GM12891 (cell line): ENCODE measurements around the gene MAEA.

ENCODE experiments used
- DNase-seq: peaks from one replicate; pipeline ENCODE4 v3.0.0; 2011; ENCODE audit warnings: low spot score; ENCODE audit not compliant: insufficient read length
- FAIRE-seq: peaks from 2 replicates; lab custom pipeline; 2011; peaks lifted over from hg19 to GRCh38; lab: Jason Lieb, UNC
- PAX5 ChIP-seq: IDR thresholded peaks from 2 replicates; pipeline ENCODE4 v1.6.1; 2011; ENCODE audit warnings: low read length, moderate library complexity, mild to moderate bottlenecking; ENCODE audit not compliant: insufficient read depth, severe bottlenecking
- POLR2A ChIP-seq: IDR thresholded peaks from 2 replicates; pipeline ENCODE4 v1.6.1; 2011; ENCODE audit warnings: low read depth, low read length, control low read depth
- POLR2AphosphoS5 ChIP-seq: IDR thresholded peaks from 2 replicates; pipeline ENCODE4 v1.6.1; 2011; ENCODE audit warnings: low read depth, low read length, control low read depth
- POU2F2 ChIP-seq: IDR thresholded peaks from 2 replicates; pipeline ENCODE4 v1.6.1; 2011; ENCODE audit warnings: low read depth, mild to moderate bottlenecking, control low read depth, low read length, moderate library complexity
- SPI1 ChIP-seq: IDR thresholded peaks from 2 replicates; pipeline ENCODE4 v1.6.1; 2011; ENCODE audit warnings: low read depth, low read length, control low read depth
- TAF1 ChIP-seq: IDR thresholded peaks from 2 replicates; pipeline ENCODE4 v1.6.1; 2011; ENCODE audit warnings: low read depth, low read length, control low read depth

The MAEA gene

DNA sequence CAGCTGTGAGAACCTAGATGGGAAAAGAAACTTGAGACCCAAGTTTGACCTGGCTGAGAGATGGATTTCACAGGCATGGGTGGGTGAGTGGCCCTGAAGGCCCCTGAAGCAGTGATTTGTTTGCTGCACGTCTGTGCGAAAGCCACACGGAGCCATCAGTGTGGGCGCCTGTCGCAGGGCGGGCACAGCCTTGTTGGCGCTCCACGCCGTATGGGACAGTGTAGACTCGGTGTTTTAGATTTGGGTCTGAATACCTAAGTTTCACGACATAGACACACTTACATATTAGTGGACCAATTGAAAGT, 35.4 kb downstream of the MAEA start:
- TF ChIP-seq PAX5, result no peak
- no peak for TF ChIP-seq TAF1
- TF ChIP-seq SPI1, result no peak
- no peak for TF ChIP-seq POLR2AphosphoS5
- no peak for TF ChIP-seq POU2F2
- no peak for TF ChIP-seq POLR2A
- no peak for DNase-seq
- no peak for FAIRE-seq

DNA sequence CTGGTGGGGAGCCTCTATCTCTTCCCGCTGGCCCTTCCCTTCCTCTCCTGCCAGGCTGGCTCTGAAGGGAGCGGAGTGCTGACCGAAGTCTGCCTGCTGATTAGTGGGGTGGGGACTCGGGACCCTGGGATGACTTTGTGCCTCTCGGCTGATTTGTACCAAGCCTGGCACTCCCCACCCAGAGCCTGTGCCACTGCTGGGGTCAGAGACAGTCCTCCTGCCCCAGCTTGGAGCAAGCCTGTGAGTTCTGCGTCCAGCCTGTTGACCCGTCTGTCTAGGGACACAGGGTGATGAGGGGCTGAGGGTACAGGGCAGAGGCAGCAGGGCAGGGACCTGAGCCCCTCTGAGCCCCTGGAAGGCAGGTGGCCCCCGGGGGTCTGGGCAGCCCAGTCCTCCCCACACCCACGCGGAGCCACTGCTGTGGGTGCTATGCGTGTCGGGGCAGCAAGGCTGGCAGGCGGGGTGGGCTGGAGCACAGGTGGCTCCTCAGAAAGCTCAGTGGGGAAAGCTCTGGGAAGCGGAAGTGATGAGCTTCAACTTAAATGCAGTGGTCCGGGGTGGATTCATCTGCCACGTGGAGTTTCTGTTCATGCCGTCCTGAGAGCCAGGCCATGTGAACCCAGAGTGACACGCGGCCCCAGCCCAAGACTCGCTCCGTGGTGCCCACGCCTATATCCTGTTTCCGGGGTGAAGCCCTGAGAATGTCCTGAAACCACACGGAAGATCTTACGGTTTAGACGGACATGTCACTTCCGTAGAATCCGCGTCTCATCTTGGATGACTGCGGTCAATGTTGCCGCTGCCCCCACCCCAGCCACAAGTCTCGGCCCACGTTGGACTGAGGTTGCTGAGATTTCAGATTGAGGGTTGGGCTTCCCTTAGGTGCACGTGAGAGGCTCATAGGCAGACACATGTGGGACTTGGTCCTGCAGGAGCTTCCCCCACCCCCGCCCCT, 36.3 kb downstream of the MAEA start:
- DNase-seq, result no peak
- TF ChIP-seq SPI1 (no peak), POLR2AphosphoS5 (no peak), TAF1 (no peak), POLR2A (no peak), POU2F2 (no peak)
- no peak for FAIRE-seq

DNA sequence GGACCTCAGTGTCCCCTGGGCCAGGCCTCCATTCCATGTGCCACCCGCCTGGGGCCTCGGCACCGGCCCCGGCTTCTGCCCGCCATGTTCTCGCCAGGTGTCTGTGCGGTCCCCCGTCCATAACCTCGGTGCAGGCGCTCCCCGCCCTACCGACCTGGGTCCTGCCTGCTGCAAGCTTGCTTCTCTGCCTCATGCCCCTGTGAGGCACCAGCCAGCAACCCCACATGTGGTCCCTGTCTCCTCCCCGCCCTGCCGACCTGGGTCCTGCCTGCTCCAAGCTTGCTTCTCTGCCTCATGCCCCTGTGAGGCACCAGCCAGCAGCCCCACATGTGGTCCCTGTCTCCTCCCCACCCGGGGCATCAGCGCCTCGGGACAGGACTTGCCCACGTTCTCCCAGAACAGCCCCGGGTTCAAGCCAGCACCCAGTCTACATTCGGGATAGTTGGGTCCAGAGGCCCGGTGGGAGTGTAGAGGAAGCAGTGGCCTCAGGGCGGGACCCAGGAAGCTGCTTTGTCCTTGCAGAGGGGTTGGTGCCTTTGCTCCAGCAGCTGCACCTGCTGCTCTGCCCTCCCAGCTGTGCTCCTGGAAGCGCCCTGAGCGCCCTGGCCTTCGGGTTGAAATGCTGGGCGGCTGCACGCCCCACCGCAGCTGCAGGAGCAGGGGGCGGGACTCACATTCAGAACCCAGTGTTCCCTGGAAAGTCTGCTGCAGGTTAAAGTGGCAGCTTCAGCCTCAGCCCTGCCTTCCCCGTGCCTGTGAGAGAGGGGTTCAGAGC, 37.2 kb downstream of the MAEA start:
- no peak for FAIRE-seq
- DNase-seq, result no peak
- TF ChIP-seq TAF1, result no peak
- no peak for TF ChIP-seq SPI1
- TF ChIP-seq POU2F2, result no peak
- no peak for TF ChIP-seq POLR2AphosphoS5
- no peak for TF ChIP-seq POLR2A
- no peak for TF ChIP-seq PAX5

DNA sequence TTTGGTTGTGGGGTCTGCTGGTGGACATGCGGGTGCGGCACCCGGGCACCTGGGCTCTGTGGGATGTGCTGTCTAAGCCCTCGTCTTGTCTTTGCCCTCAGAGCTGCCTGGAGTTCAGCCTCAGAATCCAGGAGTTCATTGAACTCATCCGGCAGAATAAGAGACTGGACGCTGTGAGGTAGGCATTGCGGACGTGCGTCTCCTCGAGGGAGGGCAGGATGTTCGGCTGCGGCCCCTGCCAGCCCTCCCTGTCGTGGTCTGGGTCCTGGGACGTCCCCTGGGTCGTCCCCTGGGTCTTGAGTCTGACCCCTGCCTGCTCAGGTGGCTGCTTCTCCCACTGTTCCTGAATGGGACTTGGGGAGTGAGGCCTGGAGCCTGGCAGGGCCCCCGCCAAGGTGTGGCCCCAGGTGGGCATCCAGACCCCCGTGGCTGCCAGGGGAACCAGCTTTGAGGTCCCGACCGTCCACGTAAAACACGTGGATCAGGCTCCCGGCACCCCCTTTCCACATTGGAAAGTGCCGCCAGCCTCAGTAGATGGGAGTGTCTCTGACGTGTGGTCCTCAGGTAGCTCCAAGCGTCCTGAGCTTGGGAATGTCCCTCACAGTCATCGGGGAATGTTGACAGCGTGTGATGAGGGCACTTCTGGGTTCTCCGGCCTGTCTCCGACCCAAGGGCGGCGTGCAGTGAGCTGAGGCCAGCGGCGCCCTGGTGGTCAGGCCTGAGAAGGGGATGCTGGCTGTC, 38.0 kb downstream of the MAEA start:
- no peak for DNase-seq
- FAIRE-seq, result no peak
- TF ChIP-seq PAX5 (no peak), POU2F2 (no peak), SPI1 (no peak), TAF1 (no peak), POLR2AphosphoS5 (no peak), POLR2A (no peak)

DNA sequence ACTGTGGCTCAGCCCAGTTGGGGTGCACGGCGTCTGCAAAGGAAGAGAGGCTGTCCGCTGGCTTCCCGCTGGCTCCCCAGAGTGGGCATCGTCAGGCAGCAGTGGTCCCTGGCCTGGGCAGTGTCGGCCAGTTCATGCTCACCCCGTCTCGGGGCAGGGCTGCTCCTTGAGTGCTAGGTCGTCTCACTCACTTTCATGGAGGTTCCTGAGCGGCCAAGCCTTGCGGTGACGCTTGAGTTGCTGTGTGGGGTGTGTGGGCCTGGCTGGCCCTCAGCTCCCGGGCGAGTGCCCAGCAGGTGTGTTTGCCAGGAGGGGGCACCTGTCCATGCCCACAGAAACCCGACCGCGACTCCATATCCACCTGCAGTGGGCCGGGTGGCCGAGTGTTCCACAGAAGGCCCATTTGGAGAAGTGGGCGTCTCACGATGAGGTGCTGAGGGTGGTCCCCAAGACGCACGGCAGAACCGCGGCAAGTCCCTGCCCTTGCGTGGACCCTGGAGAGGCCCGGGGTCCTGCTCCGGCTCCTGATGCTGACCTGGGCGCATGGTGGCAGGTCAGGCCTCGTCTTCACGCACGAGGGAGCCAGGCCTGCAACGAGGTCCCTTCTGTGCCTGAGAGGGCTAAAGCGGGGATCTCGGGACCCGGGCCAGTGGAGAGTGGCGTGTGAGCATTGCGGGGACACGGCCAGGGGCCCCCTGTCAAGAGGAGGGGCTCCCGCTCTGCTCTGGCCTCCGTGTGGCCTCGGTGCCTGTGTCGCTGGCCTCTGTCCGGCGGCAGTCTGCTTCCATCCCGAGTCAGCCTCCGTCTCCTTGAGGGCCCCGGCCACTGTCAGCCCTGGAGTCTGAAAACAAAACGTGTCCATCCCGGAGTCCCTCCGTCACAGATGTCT, 38.8 kb downstream of the MAEA start:
- TF ChIP-seq POU2F2, result no peak
- no peak for TF ChIP-seq TAF1
- no peak for TF ChIP-seq POLR2A
- TF ChIP-seq POLR2AphosphoS5, result no peak
- TF ChIP-seq SPI1, result no peak
- no peak for TF ChIP-seq PAX5
- no peak for FAIRE-seq
- DNase-seq, result no peak

DNA sequence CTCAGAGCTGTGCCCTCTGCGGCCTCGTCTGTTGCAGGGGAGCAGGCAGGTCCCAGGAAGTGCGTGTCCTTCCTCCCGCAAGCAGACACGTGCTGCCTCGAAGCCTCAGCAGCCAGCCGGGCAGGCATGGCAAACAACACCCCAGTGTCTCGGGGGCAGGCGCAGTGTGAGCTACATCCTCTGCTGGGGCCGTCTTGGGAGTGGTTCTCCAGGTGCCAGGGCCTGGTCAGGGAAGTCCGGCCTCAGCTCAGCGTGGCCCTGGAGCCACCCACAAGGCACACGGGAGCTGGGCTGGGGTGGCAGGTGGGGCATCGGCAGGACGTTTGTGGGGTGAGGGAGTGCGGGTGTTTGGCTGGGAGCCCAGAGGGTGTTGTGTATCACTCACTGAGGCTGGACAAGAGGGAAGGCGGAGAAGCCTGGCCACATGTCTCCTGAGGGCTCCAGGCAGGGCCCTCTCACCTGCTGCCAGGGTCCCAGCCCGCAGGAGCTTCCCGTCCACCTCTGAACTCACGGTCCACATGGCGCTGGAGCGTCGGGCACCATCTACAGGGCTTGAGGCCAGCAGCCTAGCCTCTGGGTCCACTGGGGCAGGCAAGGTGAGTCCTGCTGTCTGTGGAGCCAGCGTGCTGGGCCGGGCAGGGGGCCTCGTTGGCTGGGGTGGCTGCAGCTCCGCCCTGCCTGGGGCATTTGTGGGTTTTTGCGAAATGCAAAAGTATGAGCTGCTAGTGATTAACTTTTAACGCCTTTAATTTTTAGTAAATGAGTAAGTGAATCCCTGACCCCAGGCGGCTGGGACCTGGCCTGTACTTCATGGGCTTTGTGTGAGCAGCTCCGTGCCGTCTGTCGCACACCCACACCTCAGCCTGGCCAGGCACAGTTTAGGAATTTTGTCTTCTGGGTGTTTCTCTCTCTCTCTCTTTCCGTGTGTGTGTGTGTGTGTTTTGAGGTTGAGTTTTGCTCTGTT, 40.0 kb downstream of the MAEA start:
- FAIRE-seq (no peak), DNase-seq (no peak)
- no peak for TF ChIP-seq SPI1
- no peak for TF ChIP-seq PAX5
- no peak for TF ChIP-seq POU2F2
- TF ChIP-seq POLR2AphosphoS5, result no peak
- TF ChIP-seq POLR2A, result no peak

DNA sequence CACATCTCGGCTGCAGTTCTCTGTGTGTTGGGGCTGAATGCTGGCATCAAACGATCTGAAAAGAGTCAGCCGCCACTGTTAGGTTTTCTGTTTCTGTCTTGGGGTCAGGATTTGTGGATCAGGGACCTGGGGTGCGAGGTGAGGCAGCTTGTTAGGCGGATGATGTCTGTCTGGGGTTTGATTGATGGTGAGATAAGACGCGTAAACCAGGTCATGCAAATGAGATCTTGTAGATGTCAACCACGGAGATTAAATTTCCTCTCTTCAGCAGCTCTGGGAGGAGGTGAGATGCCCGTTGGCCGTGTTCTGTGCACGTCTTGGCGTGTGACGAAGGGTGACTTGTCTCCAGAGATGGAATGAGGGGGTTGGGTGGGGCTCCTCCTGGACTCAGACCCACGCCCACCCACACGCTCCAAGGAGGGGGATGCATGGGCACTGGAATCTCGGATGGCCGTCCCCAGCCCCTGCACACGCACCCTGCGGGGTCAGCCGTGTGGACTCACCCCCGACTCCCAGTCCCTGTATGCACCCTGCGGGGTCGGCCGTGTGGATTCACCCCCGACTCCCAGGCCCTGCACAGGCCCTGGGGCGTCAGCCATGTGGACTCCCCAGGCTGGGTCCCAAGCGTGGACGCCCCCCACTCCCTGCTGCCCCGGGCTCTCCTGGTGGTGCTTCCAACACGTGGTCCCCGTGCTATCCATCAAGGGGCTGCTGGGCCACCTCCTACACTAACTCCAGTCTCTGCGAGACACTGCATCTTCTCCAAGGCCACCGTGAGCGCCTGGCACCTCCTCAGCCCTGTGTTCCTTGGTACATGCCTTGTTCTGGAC, 41.3 kb downstream of the MAEA start:
- TF ChIP-seq PAX5, result no peak
- TF ChIP-seq POLR2AphosphoS5, result no peak
- no peak for TF ChIP-seq POU2F2
- no peak for TF ChIP-seq TAF1
- no peak for TF ChIP-seq POLR2A
- TF ChIP-seq SPI1, result no peak
- FAIRE-seq, result no peak
- no peak for DNase-seq
